Tibial artery (tissue), 4 donors: ENCODE results near the gene HYAL3.

Source experiments
- DNase-seq, 2 donors: peaks; one replicate each; pipeline ENCODE4 v3.0.0-alpha.2; 2019
- H3K27ac ChIP-seq, 2 donors: fragments of 200-600 bp; sonication (generic) in 1 of 2; 1 replicate in 1 of 2; 2 replicates in 1 of 2; pipeline ENCODE4 v1.5.1; 2018 to 2019; ENCODE audit warnings: mild to moderate bottlenecking in 1 of 2
- H3K27me3 ChIP-seq, 2 donors: fragments of 200-600 bp; sonication (generic) in 1 of 2; one replicate each; pipeline versions ENCODE4 v1.5.1 to v1.6.0; 2016 to 2019
- H3K36me3 ChIP-seq, 3 donors: fragments of 200-600 bp; sonication (generic) in 2 of 3; one replicate each; pipeline ENCODE4 v1.5.1; 2016 to 2019; ENCODE audit warnings: mild to moderate bottlenecking in 2 of 3
- H3K4me1 ChIP-seq, 4 donors: fragments of 200-600 bp; sonication (generic) in 2 of 4; 1 replicate in 3 of 4; 2 replicates in 1 of 4; pipeline ENCODE4 v1.5.1; 2016 to 2019
- H3K4me3 ChIP-seq, 2 donors: fragments of 200-600 bp; sonication (generic) in 1 of 2; 1 replicate in 1 of 2; 2 replicates in 1 of 2; pipeline ENCODE4 v1.5.1; 2018 to 2019; ENCODE audit warnings: mild to moderate bottlenecking in 2 of 2
- H3K9me3 ChIP-seq, 3 donors: fragments of 200-600 bp; sonication (generic) in 1 of 3; one replicate each; pipeline ENCODE4 v1.5.1; 2016 to 2019
- CTCF ChIP-seq, 2 experiments: fragments of 200-600 bp in 1 of 2; fragments of 450-650 bp in 1 of 2; IDR thresholded peaks; one replicate each; pipeline ENCODE4 v1.5.1; 2017 to 2019; ENCODE audit warnings: antibody characterized with exemption in 2 of 2, mild to moderate bottlenecking in 1 of 2, moderate library complexity in 1 of 2
- intact Hi-C: fragments of 100-400 bp; cut with DNase I; formaldehyde crosslinking; loops from one replicate; pipeline ENCODE4 v1.15.0; 2023; ENCODE audit warnings: low total_unique reads

The HYAL3 gene

GRCh38 chr3:50302095-50303012 lies 3.1 kb upstream of the HYAL3 start:
- H3K4me3 ChIP-seq = no peak overlapping the region
- TF ChIP-seq CTCF (IDR thresholded peaks at IDR 0.05) = no peak
- no peaks in the 10 kb centered on the region for H3K27me3 ChIP-seq
- DNase-seq = no peak
- peaks cover 0 to under 1% (median 0%) of the 10 kb centered on the region in 3 donors for H3K36me3 ChIP-seq
- H3K27ac ChIP-seq = no peak overlapping the region
- H3K9me3 ChIP-seq = no peaks in the 10 kb centered on the region
- intact Hi-C loops = no loop called here
- peaks cover 8 to 40% (median 32%) of the 10 kb centered on the region in 4 donors for H3K4me1 ChIP-seq

DNA sequence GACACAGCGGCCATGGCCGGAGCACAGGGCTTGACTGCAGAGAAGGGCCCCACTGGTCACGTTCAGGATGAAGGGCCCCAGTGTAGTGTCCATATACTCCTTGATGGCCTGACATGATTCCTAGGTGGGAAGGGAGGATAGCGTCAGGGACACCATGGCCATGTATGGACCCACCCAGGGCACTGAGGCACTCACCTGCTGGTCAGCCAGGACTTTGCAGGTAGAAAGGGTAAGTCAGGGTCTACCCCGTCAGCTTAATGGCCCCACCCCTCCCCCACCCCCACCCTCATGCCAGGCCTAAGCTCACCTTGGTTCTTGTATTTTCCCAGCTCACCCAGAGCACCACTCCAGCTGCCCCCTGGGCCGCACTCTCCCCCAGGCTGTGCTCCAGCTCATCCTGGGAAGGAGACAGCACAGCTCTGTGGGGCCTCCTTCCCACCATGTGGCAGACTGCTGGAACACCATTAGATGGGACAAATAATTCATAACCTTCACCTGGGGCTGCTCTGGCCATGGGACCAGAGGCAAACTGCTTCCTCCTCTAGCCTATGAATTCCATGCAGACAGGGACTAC lies 1.6 kb upstream of the HYAL3 start:
- intact Hi-C loops = loop anchor here (2.0 kb wide), 1 partner anchor 20 kb away; no protein-coding TSS in a partner anchor
- Histone ChIP-seq H3K36me3 (peaks cover 0 to 9% (median 0%) of the 10 kb centered on the region in 3 donors), H3K9me3 (no peaks in the 10 kb centered on the region), H3K27me3 (no peaks in the 10 kb centered on the region), H3K4me3 (peak overlapping the region in 1 of 2 donors; percentile 86), H3K27ac (peak overlapping the region; percentile 90 to 93), H3K4me1 (peaks cover 8 to 41% (median 32%) of the 10 kb centered on the region in 4 donors)
- no peak for DNase-seq
- no peak for TF ChIP-seq CTCF (IDR thresholded peaks at IDR 0.05)

DNA sequence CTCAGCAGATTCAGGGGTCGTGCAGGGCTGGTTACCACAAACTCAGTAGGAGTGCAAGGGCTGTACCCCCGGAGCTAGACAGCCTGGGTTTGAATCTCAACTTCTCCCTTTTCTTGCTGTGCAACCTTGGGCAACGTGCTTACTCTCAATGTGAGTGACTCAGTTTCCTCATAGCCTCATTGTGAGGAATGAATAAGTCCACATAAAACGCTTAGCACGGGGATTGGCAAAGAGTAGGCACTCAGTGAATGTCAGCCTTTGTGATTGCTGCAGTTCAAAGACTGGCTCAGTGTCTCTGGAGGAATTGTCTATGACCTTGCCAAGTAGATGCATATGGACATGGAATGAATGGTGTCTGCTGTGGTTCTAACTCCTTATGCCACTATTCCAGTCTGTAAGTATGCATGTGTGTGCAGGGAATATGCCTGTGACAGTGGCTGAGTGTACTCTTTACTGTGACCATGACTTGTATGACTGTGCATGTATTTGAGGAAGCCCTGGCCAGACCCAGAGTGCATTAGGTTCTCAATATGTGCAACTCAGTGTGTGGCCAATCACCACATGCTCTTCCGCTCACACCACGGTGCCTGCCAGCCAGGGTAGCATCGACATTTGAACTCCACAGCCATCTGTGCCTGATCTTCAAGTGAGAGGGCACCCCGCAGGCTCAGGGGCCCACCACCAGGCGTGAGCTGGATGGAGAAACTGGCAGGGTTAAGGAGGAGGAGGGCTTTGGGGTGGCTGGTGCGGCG lies 900 bp upstream of the HYAL3 start:
- DNase-seq = peak in 1 of 2 donors; percentile 77
- H3K36me3 ChIP-seq = peaks cover 0 to 9% (median 0%) of the 10 kb centered on the region in 3 donors
- H3K9me3 ChIP-seq = no peaks in the 10 kb centered on the region
- peak overlapping the region; percentile 61 to 86 for H3K4me3 ChIP-seq
- H3K4me1 ChIP-seq = peaks cover 8 to 41% (median 32%) of the 10 kb centered on the region in 4 donors
- no peak for TF ChIP-seq CTCF (IDR thresholded peaks at IDR 0.05)
- peak overlapping the region; percentile 90 to 93 for H3K27ac ChIP-seq
- intact Hi-C loops = loop anchor here (2.0 kb wide), 1 partner anchor 21 kb away; no protein-coding TSS in a partner anchor
- H3K27me3 ChIP-seq = no peaks in the 10 kb centered on the region

DNA sequence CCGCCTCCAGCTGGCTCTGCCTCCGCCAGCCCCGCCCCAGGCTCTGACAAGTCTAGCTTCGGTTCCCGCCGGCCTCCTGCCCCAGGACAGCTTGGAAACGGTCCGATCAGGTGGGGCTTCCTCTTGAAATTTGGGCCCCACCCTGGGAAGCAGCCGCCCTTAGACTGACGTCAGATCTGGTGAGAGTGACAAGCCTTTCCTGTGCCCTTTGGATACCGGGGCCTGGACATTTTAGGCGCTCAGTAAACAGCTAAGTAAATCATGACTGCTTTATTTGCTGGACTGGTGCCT lies 378 bp upstream of the HYAL3 start:
- peak overlapping the region; percentile 61 to 86 for H3K4me3 ChIP-seq
- DNase-seq = no peak
- intact Hi-C loops = no loop called here
- H3K27me3 ChIP-seq = no peaks in the 10 kb centered on the region
- no peak for TF ChIP-seq CTCF (IDR thresholded peaks at IDR 0.05)
- H3K36me3 ChIP-seq = peaks cover 0 to 9% (median 0%) of the 10 kb centered on the region in 3 donors
- H3K9me3 ChIP-seq = no peaks in the 10 kb centered on the region
- peaks cover 8 to 41% (median 32%) of the 10 kb centered on the region in 4 donors for H3K4me1 ChIP-seq
- peak overlapping the region; percentile 90 to 93 for H3K27ac ChIP-seq

- Histone ChIP-seq H3K9me3 (no peaks in the 10 kb centered on the region), H3K4me1 (peaks cover 8 to 40% (median 33%) of the 10 kb centered on the region in 4 donors), H3K36me3 (peaks cover 0 to 9% (median 0%) of the 10 kb centered on the region in 3 donors), H3K27me3 (no peaks in the 10 kb centered on the region), H3K4me3 (peak overlapping the region; percentile 61 to 86), H3K27ac (peak overlapping the region; percentile 90 to 93)
- TF ChIP-seq CTCF (IDR thresholded peaks at IDR 0.05) = peak in 1 of 2 experiments; percentile 5
- DNase-seq = no peak
- intact Hi-C loops = no loop called here
Observed at GRCh38 chr3:50297896-50298725, 1.1 kb downstream of the HYAL3 start.
